Loucy (cell line): ENCODE measurements around the gene PLIN1.

Source experiments
- CTCF ChIP-seq: fragments of 200-600 bp; sonication (generic); conservative IDR thresholded peaks from 2 replicates; pipeline ENCODE4 v1.5.1; 2014; ENCODE audit warnings: mild to moderate bottlenecking, antibody characterized with exemption, low read length
- EZH2phosphoT487 ChIP-seq: fragments of 200-600 bp; IDR thresholded peaks from 2 replicates; pipeline ENCODE4 v1.6.1; 2018; ENCODE audit warnings: antibody characterized with exemption, mild to moderate bottlenecking, moderate library complexity, borderline replicate concordance

DNA sequence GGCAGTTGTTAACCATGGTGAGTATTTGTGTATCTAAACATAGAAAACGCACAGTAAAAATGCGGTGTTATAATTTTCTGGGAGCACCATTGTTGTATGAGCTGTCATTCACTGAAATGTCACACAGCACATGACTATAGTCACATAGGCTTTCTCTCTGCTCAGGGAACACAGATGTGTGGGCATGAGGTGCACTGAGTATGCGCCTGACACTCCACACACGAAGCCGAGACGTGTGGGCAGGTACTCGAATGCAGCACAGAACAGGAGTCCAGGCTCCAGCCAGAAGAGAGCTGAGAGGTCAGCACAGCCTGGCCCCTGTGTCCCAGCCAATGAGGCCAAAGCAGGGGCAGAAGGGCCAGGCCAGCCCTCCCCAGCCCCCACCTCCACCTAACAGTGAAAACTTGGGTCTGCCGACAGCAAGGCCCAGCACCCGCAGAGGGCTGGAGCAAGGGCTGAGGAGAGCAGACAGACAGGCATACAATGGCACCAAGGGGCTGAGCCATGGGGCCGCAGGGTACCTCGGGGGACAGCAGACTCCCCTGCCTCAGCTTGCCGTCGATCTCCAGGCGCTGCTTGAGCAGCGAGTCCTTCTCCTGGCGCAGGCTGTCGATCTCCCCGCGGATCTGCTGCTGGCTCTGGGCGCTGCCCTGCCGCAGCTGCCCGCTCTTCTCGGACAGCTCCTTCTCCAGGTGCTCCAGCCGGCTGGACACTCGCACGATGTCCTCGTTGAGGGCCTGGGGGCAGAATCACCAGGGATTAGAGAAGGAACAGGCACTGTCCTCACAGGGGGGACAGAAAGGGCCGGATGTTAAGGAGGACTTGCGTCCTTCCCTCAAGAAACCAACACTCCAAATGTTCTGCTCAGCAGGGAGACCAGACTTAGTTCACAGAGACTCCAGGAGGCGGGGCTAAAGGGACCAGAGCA lies 47.9 kb downstream of the PLIN1 start:
- TF ChIP-seq EZH2phosphoT487 (no peak), CTCF (no peak)
